WERI-Rb-1 (cell line): Measurements from ENCODE around the gene TMEM163.
A peak's percentile ranks its signal among the peaks of the same experiment; 100 is the strongest.

ENCODE experiments used
- DNase-seq: peaks from one replicate; pipeline ENCODE4 v3.0.0-alpha.2; 2020
- H3K27ac ChIP-seq: fragments of 250-450 bp; sonication (Bioruptor Pico); 2 replicates; pipeline ENCODE4 v1.5.1; 2020; ENCODE audit warnings: mild to moderate bottlenecking, moderate library complexity
- H3K27me3 ChIP-seq: fragments of 250-450 bp; sonication (Bioruptor Pico); 2 replicates; pipeline ENCODE4 v1.5.1; 2021; ENCODE audit warnings: mild to moderate bottlenecking, low read depth, moderate library complexity; ENCODE audit not compliant: insufficient read depth, severe bottlenecking
- H3K36me3 ChIP-seq: fragments of 250-450 bp; sonication (Bioruptor Pico); 2 replicates; pipeline ENCODE4 v1.5.1; 2020; ENCODE audit warnings: mild to moderate bottlenecking, moderate library complexity
- H3K4me3 ChIP-seq: 2 replicates; pipeline ENCODE4 v1.5.1; 2011; ENCODE audit warnings: low read depth, mild to moderate bottlenecking, control low read depth, low read length
- H3K9me3 ChIP-seq: fragments of 250-450 bp; sonication (Bioruptor Pico); 2 replicates; pipeline ENCODE4 v1.5.1; 2021; ENCODE audit warnings: mild to moderate bottlenecking, moderate library complexity; ENCODE audit not compliant: severe bottlenecking
- CTCF ChIP-seq: IDR thresholded peaks from 2 replicates; pipeline ENCODE4 v1.5.1; 2011; ENCODE audit warnings: low read depth, mild to moderate bottlenecking, control low read depth, inconsistent platforms, low read length

Gene TMEM163

GRCh38 chr2:134718817-134719814 is at the start of gene TMEM163:
TSS of gene TMEM163 (minus strand) at chr2:134719000.
- TF ChIP-seq CTCF: no peak
- Histone ChIP-seq H3K36me3 (no peaks in the 10 kb centered on the region), H3K9me3 (peaks cover 2% of the 10 kb centered on the region), H3K27ac (no peak within 1 kb of the TSS), H3K4me3 (peak within 1 kb of the TSS; percentile 11), H3K27me3 (peaks cover 86% of the 10 kb centered on the region)
- DNase-seq: peak; percentile 14

DNA sequence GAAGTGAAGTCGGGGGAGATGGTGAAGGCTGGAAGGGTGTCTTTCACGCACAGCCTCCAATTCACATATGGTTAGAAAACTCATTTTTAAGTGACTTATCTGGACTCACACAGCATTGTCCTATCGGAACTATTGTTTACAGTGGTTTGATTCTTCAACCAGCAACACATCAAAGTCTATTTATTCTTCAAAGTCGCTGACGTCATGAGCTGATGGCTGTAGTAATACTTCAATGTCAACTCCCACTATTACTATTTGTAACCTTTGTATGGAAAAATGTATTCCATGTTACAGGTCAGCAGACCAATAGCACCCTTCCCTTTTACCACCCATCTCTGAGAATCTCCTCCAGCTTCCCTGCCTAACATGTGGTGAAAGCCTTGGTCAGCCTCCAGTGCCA is 47.8 kb upstream of the TMEM163 start:
- no peak for TF ChIP-seq CTCF
- H3K9me3 ChIP-seq: peaks cover 7% of the 10 kb centered on the region
- H3K27me3 ChIP-seq: peaks cover 62% of the 10 kb centered on the region
- no peaks in the 10 kb centered on the region for H3K36me3 ChIP-seq
- DNase-seq: no peak
- no peak overlapping the region for H3K4me3 ChIP-seq
- no peak overlapping the region for H3K27ac ChIP-seq

- Histone ChIP-seq H3K36me3 (no peaks in the 10 kb centered on the region), H3K9me3 (peaks cover 7% of the 10 kb centered on the region), H3K27ac (no peak overlapping the region), H3K27me3 (peaks cover 62% of the 10 kb centered on the region), H3K4me3 (no peak overlapping the region)
- no peak for DNase-seq
- no peak for TF ChIP-seq CTCF
Measured at GRCh38 chr2:134765987-134766386, 47.2 kb upstream of the TMEM163 start.

DNA sequence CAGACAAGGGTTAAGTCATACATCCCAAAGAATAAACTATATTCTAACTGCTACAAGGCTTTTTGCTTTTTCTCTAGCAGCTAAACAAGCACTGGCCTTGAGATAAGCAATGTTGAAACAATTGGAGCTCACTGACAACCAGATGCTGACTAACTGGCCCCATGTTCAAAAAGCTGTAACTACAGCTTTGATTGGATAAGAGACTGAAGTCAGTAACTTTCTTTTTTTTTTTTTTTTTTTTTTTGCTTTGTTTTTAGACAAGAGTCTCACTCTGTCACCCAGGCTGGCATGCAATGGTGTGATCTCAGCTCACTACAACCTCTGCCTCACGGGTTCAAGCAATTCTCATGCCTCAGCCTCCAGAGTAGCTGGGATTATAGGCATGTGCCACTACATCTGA is 45.4 kb upstream of the TMEM163 start:
- no peak for DNase-seq
- Histone ChIP-seq H3K9me3 (peaks cover 7% of the 10 kb centered on the region), H3K36me3 (no peaks in the 10 kb centered on the region), H3K4me3 (no peak overlapping the region), H3K27ac (no peak overlapping the region), H3K27me3 (peaks cover 55% of the 10 kb centered on the region)
- TF ChIP-seq CTCF: no peak

GRCh38 chr2:134763164-134763710 is 44.4 kb upstream of the TMEM163 start:
- no peak for TF ChIP-seq CTCF
- no peak overlapping the region for H3K27ac ChIP-seq
- no peak overlapping the region for H3K4me3 ChIP-seq
- no peak for DNase-seq
- H3K27me3 ChIP-seq: peaks cover 61% of the 10 kb centered on the region
- peaks cover 7% of the 10 kb centered on the region for H3K9me3 ChIP-seq
- H3K36me3 ChIP-seq: no peaks in the 10 kb centered on the region
